Colonic mucosa (tissue), 4 donors: ENCODE data around the gene GIT2. TPM values are rescaled to one million over a fixed set of nuclear protein-coding genes. Genes with fewer than 3 reads are reported as not detected.

Source experiments
- DNase-seq: peaks from one replicate; pipeline ENCODE4 v3.0.0-alpha.2; 2020
- H3K27ac ChIP-seq: fragments of 200-600 bp; one replicate; pipeline ENCODE4 v1.8.0; 2021
- H3K27me3 ChIP-seq: fragments of 200-600 bp; one replicate; pipeline ENCODE4 v1.8.0; 2021
- H3K36me3 ChIP-seq: fragments of 200-600 bp; one replicate; pipeline ENCODE4 v1.8.0; 2021
- H3K4me1 ChIP-seq: fragments of 200-600 bp; one replicate; pipeline ENCODE4 v1.8.0; 2021; ENCODE audit warnings: mild to moderate bottlenecking
- H3K4me3 ChIP-seq: fragments of 200-600 bp; one replicate; pipeline ENCODE4 v1.8.0; 2021
- H3K9ac ChIP-seq, 2 donors: one replicate each; pipeline ENCODE4 v1.7.0; 2013; ENCODE audit warnings: control low read depth in 2 of 2, low read depth in 2 of 2, low read length in 2 of 2
- H3K9me3 ChIP-seq: fragments of 200-600 bp; one replicate; pipeline ENCODE4 v1.8.0; 2021
- intact Hi-C: fragments of 100-400 bp; cut with DNase I; formaldehyde crosslinking; loops from one replicate; pipeline ENCODE4 v1.14.1; 2022
- total RNA-seq, 2 donors: library from RNA; stranded (reverse); fragmentation: NEBNext Ultra II Directional in 1 of 2; extraction: Animal tissue kit (Norgen Biotek cat#: 25700) in 1 of 2; gene quantifications; one replicate each; pipeline ENCODE4 v1.2.1, GENCODE V29; 2021
- TF ChIP-seq, protein P1 (sequence below): fragments of 200-600 bp; IDR thresholded peaks from one replicate; pipeline ENCODE4 v1.8.0; 2022; ENCODE audit warnings: antibody characterized with exemption, mild to moderate bottlenecking
- donor health status: healthy.
- donor health status: DM: no; HTN: no; CAD: no.
- donor health status: DM: no; HTN: no; CAD: no.

GIT2 gene
- total RNA-seq, 2 donors from 2014 or later: 23.3 to 26.8 TPM

DNA sequence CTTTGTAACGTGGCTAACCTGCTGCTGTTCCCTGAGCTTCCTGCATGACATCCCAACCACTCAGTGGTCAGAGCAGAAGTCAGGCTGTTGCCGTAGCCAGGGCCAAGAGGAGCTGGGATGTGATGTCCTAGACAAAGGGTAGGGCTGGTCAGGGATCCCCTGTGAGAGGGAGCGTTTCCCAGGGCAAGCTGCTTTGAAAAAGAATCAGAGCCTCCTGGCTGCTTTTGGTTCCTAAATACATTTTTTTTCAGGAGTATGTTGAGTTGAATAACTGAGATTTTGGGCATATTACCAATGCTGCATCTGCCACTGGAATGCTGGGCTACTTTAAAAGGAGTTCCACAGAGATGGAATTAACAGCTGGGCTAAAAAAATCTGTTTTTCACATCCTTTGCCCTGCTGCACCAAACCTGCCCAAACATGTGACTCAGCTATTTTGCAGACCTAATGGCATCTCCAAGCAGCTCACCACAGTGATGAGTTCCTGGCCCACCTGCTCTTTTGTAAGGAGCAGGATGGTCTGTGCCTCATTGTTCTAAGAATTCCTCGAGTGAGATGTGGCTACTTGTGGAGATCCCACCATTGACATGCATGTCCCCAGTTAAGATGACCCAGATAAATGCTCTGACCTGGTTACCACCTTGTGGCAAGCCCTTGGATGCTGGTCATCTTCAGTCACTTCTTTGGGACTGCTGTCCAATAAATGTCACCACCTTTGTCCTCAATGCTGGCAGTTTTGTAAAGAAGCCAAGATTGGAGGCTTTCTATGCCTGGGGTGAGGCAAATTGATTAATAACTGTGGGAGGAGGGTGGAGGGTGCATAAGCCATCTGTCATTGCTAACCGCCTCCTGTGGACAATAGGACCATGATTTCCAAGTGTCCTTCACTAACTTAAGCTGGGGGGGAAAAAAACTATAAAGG, 27.2 kb upstream of the GIT2 start:
- no peak overlapping the region for H3K27ac ChIP-seq
- no peaks in the 10 kb centered on the region for H3K27me3 ChIP-seq
- H3K9me3 ChIP-seq: no peaks in the 10 kb centered on the region
- no peak overlapping the region for H3K9ac ChIP-seq
- intact Hi-C loops: no loop called here
- TF ChIP-seq, protein P1, sequence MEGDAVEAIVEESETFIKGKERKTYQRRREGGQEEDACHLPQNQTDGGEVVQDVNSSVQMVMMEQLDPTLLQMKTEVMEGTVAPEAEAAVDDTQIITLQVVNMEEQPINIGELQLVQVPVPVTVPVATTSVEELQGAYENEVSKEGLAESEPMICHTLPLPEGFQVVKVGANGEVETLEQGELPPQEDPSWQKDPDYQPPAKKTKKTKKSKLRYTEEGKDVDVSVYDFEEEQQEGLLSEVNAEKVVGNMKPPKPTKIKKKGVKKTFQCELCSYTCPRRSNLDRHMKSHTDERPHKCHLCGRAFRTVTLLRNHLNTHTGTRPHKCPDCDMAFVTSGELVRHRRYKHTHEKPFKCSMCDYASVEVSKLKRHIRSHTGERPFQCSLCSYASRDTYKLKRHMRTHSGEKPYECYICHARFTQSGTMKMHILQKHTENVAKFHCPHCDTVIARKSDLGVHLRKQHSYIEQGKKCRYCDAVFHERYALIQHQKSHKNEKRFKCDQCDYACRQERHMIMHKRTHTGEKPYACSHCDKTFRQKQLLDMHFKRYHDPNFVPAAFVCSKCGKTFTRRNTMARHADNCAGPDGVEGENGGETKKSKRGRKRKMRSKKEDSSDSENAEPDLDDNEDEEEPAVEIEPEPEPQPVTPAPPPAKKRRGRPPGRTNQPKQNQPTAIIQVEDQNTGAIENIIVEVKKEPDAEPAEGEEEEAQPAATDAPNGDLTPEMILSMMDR: no peak
- H3K4me3 ChIP-seq: no peak overlapping the region
- no peaks in the 10 kb centered on the region for H3K4me1 ChIP-seq
- DNase-seq: no peak
- no peaks in the 10 kb centered on the region for H3K36me3 ChIP-seq

DNA sequence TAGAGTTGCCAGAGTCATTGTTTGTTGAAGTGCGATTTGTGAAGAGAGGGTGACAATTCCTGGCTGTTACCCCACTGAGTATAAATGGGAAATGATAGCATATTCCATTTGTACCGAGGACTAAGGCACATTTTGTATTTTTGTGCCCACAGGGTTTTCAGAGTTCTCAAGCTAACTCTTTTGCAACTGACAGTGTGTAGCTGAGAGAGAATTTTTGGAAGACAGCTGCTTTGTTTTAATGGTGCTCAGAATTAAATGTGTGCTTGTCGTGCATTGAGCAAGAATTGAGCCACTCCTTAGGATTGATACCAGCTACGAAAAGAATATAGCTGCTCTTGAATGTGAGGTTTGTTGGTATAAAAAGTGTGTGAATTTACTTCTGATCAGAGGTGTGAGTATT, 24.8 kb upstream of the GIT2 start:
- Histone ChIP-seq H3K36me3 (peaks cover 6% of the 10 kb centered on the region), H3K27ac (no peak overlapping the region)
- TF ChIP-seq, protein P1: no peak

GRCh38 chr12:110015132-110015531, 19.0 kb upstream of the GIT2 start:
- DNase-seq: no peak

More for the DNA sequence above, 24.8 kb upstream of the GIT2 start:
- no peak overlapping the region for H3K9ac ChIP-seq
- H3K27me3 ChIP-seq: no peaks in the 10 kb centered on the region
- no peaks in the 10 kb centered on the region for H3K4me1 ChIP-seq
- H3K9me3 ChIP-seq: no peaks in the 10 kb centered on the region
- no peak overlapping the region for H3K4me3 ChIP-seq
- no peak for DNase-seq
- intact Hi-C loops: no loop called here

DNA sequence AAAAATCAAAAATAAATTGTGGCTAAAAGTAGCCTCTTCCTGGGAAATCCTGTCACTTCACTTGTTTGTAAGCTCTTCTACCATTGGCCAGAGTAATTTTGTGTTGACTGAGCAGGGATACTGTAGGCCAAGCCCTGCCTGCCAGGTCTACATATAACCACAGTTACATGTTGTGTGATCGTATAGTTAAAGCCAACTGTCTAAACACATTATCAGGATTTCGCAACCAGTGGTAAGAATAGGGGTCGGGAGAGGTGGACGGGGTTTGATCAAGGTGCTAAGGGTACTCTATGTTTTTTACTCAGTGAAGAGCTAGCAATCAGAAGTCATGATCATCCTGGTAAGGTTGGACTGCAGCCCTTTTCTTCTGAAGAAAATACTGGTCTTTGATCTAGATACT, 16.5 kb upstream of the GIT2 start:
- Histone ChIP-seq H3K4me1 (no peaks in the 10 kb centered on the region), H3K9ac (no peak overlapping the region), H3K27me3 (no peaks in the 10 kb centered on the region), H3K36me3 (peaks cover 6% of the 10 kb centered on the region), H3K27ac (no peak overlapping the region), H3K9me3 (no peaks in the 10 kb centered on the region), H3K4me3 (no peak overlapping the region)
- no peak for DNase-seq
- intact Hi-C loops: no loop called here
- TF ChIP-seq, protein P1: no peak

More at GRCh38 chr12:110015132-110015531, 19.0 kb upstream of the GIT2 start:
- H3K9me3 ChIP-seq: no peaks in the 10 kb centered on the region
- intact Hi-C loops: no loop called here
- peaks cover 6% of the 10 kb centered on the region for H3K36me3 ChIP-seq
- peak overlapping the region; percentile 18 for H3K27ac ChIP-seq
- TF ChIP-seq, protein P1: no peak
- no peaks in the 10 kb centered on the region for H3K4me1 ChIP-seq
- H3K27me3 ChIP-seq: no peaks in the 10 kb centered on the region
- no peak overlapping the region for H3K4me3 ChIP-seq
- H3K9ac ChIP-seq: no peak overlapping the region

GRCh38 chr12:110012137-110012536, 16.0 kb upstream of the GIT2 start:
- peaks cover 6% of the 10 kb centered on the region for H3K36me3 ChIP-seq
- TF ChIP-seq, protein P1: no peak
- DNase-seq: no peak
- H3K4me3 ChIP-seq: no peak overlapping the region
- no peaks in the 10 kb centered on the region for H3K9me3 ChIP-seq
- H3K27me3 ChIP-seq: no peaks in the 10 kb centered on the region
- no peak overlapping the region for H3K9ac ChIP-seq
- H3K27ac ChIP-seq: no peak overlapping the region
- H3K4me1 ChIP-seq: no peaks in the 10 kb centered on the region
- intact Hi-C loops: no loop called here
